ENCODE measurements around the gene DLK1.
A peak's percentile ranks its signal among the peaks of the same experiment; 100 is the strongest.

The DLK1 gene

GRCh38 chr14:100696590-100696989, 30.1 kb upstream of the DLK1 start:
- Histone ChIP-seq H3K36me3 (ENCODE audit: control insufficient read depth in 1 of 2, insufficient read depth in 2 of 2, low read depth in 1 of 2, low read length in 2 of 2) (no peaks in the 10 kb centered on the region), H3K14ac (ENCODE audit: low read length in 2 of 2) (no peak overlapping the region), H3K4ac (ENCODE audit: low read depth in 1 of 2, low read length in 2 of 2) (peak overlapping the region in 1 of 2 experiments; percentile 0), H3K18ac (ENCODE audit: low read depth in 1 of 2, low read length in 2 of 2) (peak overlapping the region in 1 of 2 experiments; percentile 41), H3K27me3 (ENCODE audit: control insufficient read depth in 1 of 2, insufficient read depth in 1 of 2, low read length in 2 of 2) (peaks cover 0 to 17% of the 10 kb centered on the region in 2 experiments), H2AFZ (ENCODE audit: low read depth, low read length) (no peak overlapping the region), H4K91ac (ENCODE audit: low read length) (peak overlapping the region; percentile 1), H4K8ac (ENCODE audit: low read length) (no peak overlapping the region), H3K9me3 (ENCODE audit: control insufficient read depth, low read length) (no peaks in the 10 kb centered on the region), H3K4me1 (ENCODE audit: control insufficient read depth, insufficient read depth, low read depth, low read length) (peaks cover 38% of the 10 kb centered on the region), H2BK15ac (ENCODE audit: low read depth, poor library complexity, severe bottlenecking) (no peak overlapping the region), H2BK120ac (ENCODE audit: low read depth, low read length) (no peak overlapping the region), H3K79me1 (replicated peaks; ENCODE audit: low read length, poor library complexity, severe bottlenecking) (peaks cover 2% of the 10 kb centered on the region), H3K4me2 (ENCODE audit: low read length, poor library complexity, severe bottlenecking) (no peak overlapping the region), H3K4me3 (ENCODE audit: insufficient read depth in 1 of 2, low read depth in 1 of 2, low read length in 2 of 2) (no peak overlapping the region), H2BK12ac (ENCODE audit: low read length in 2 of 2) (peak overlapping the region in 1 of 2 experiments; percentile 38), H2BK5ac (ENCODE audit: low read depth, low read length, poor library complexity, severe bottlenecking) (no peak overlapping the region), H2AK5ac (ENCODE audit: low read length, severe bottlenecking) (no peak overlapping the region), H3K9ac (ENCODE audit: low read length) (no peak overlapping the region), H3K23ac (ENCODE audit: low read length in 2 of 2) (no peak overlapping the region), H3K27ac (ENCODE audit: low read length, poor library complexity, severe bottlenecking) (no peak overlapping the region)
- 68% methylated on average over 11 of the region's 11 CpGs for WGBS
- no peak for DNase-seq

GRCh38 chr14:100698066-100698465, 28.6 kb upstream of the DLK1 start:
- H4K91ac ChIP-seq (ENCODE audit: low read length), result no peak overlapping the region
- peak overlapping the region in 1 of 2 experiments; percentile 70 for H2BK12ac ChIP-seq (ENCODE audit: low read length in 2 of 2)
- H3K27ac ChIP-seq (ENCODE audit: low read length, poor library complexity, severe bottlenecking), result no peak overlapping the region
- no peak overlapping the region for H3K23ac ChIP-seq (ENCODE audit: low read length in 2 of 2)
- H3K9ac ChIP-seq (ENCODE audit: low read length), result no peak overlapping the region
- no peak overlapping the region for H3K14ac ChIP-seq (ENCODE audit: low read length in 2 of 2)
- no peak overlapping the region for H2BK5ac ChIP-seq (ENCODE audit: low read depth, low read length, poor library complexity, severe bottlenecking)
- DNase-seq, result no peak
- peak overlapping the region; percentile 6 for H2BK15ac ChIP-seq (ENCODE audit: low read depth, poor library complexity, severe bottlenecking)
- no peak overlapping the region for H2AK5ac ChIP-seq (ENCODE audit: low read length, severe bottlenecking)
- H3K4ac ChIP-seq (ENCODE audit: low read depth in 1 of 2, low read length in 2 of 2), result no peak overlapping the region
- H2BK120ac ChIP-seq (ENCODE audit: low read depth, low read length), result no peak overlapping the region
- no peak overlapping the region for H2AFZ ChIP-seq (ENCODE audit: low read depth, low read length)
- 92% methylated on average over 9 of the region's 10 CpGs for WGBS
- H3K4me3 ChIP-seq (ENCODE audit: insufficient read depth in 1 of 2, low read depth in 1 of 2, low read length in 2 of 2), result no peak overlapping the region
- H4K8ac ChIP-seq (ENCODE audit: low read length), result no peak overlapping the region
- H3K27me3 ChIP-seq (ENCODE audit: control insufficient read depth in 1 of 2, insufficient read depth in 1 of 2, low read length in 2 of 2), result peaks cover 0 to 26% of the 10 kb centered on the region in 2 experiments
- no peaks in the 10 kb centered on the region for H3K9me3 ChIP-seq (ENCODE audit: control insufficient read depth, low read length)
- no peaks in the 10 kb centered on the region for H3K79me1 ChIP-seq (replicated peaks; ENCODE audit: low read length, poor library complexity, severe bottlenecking)
- no peaks in the 10 kb centered on the region for H3K36me3 ChIP-seq (ENCODE audit: control insufficient read depth in 1 of 2, insufficient read depth in 2 of 2, low read depth in 1 of 2, low read length in 2 of 2)
- no peak overlapping the region for H3K4me2 ChIP-seq (ENCODE audit: low read length, poor library complexity, severe bottlenecking)
- H3K18ac ChIP-seq (ENCODE audit: low read depth in 1 of 2, low read length in 2 of 2), result no peak overlapping the region
- H3K4me1 ChIP-seq (ENCODE audit: control insufficient read depth, insufficient read depth, low read depth, low read length), result peaks cover 23% of the 10 kb centered on the region

DNA sequence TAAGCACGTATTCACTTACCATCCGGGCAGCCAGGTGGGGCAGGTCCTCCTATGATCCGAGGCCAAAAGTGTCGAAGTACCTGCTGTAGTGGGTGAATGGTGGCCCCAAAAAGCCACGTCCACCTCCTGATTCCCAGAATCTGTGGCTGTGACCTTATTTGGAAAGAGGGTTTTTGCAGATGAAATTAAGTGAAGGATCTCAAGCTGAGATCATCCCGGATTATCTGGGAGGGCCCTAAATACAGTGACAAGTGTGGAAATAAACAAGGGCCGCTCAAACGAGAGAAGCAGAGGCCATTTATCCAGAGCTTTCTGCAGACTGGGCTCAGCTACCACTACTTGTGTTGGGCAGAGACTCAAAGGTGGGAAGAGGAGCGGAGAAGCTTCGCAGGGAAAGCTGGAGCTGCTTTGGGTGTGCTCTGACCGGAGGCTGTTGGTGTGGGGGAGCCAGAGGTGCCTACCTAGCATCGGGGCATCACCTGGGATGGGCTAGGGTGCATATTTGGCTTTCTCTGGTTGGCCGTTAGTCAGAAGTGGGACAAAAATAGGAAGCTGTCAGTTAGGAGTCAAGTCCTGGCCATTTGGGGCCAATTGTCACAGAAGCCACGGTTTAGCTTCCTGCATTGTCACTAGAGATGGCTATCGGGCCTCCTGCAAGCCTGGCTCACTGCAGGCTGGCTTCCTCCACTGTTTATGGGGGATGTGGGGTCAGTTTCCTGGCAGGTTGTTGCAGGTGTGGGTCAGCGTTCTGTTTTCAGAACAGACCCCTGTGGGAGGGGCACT, 27.8 kb upstream of the DLK1 start:
- H3K79me1 ChIP-seq (replicated peaks; ENCODE audit: low read length, poor library complexity, severe bottlenecking), result no peaks in the 10 kb centered on the region
- no peak overlapping the region for H3K4ac ChIP-seq (ENCODE audit: low read depth in 1 of 2, low read length in 2 of 2)

GRCh38 chr14:100701314-100701713, 25.4 kb upstream of the DLK1 start:
- peak overlapping the region; percentile 14 for H4K91ac ChIP-seq (ENCODE audit: low read length)
- no peak overlapping the region for H3K9ac ChIP-seq (ENCODE audit: low read length)
- no peak for DNase-seq
- H3K4ac ChIP-seq (ENCODE audit: low read depth in 1 of 2, low read length in 2 of 2), result no peak overlapping the region
- no peak overlapping the region for H2AK5ac ChIP-seq (ENCODE audit: low read length, severe bottlenecking)
- no peaks in the 10 kb centered on the region for H3K4me1 ChIP-seq (ENCODE audit: control insufficient read depth, insufficient read depth, low read depth, low read length)
- no peak overlapping the region for H2BK12ac ChIP-seq (ENCODE audit: low read length in 2 of 2)
- no peaks in the 10 kb centered on the region for H3K9me3 ChIP-seq (ENCODE audit: control insufficient read depth, low read length)
- H4K8ac ChIP-seq (ENCODE audit: low read length), result no peak overlapping the region
- no peak overlapping the region for H3K4me3 ChIP-seq (ENCODE audit: insufficient read depth in 1 of 2, low read depth in 1 of 2, low read length in 2 of 2)
- no peak overlapping the region for H3K18ac ChIP-seq (ENCODE audit: low read depth in 1 of 2, low read length in 2 of 2)
- H2BK5ac ChIP-seq (ENCODE audit: low read depth, low read length, poor library complexity, severe bottlenecking), result no peak overlapping the region
- no peak overlapping the region for H2BK15ac ChIP-seq (ENCODE audit: low read depth, poor library complexity, severe bottlenecking)
- H3K23ac ChIP-seq (ENCODE audit: low read length in 2 of 2), result no peak overlapping the region
- H3K79me1 ChIP-seq (replicated peaks; ENCODE audit: low read length, poor library complexity, severe bottlenecking), result no peaks in the 10 kb centered on the region
- no peak overlapping the region for H3K27ac ChIP-seq (ENCODE audit: low read length, poor library complexity, severe bottlenecking)
- H3K36me3 ChIP-seq (ENCODE audit: control insufficient read depth in 1 of 2, insufficient read depth in 2 of 2, low read depth in 1 of 2, low read length in 2 of 2), result no peaks in the 10 kb centered on the region
- no peak overlapping the region for H3K14ac ChIP-seq (ENCODE audit: low read length in 2 of 2)
- no peak overlapping the region for H3K4me2 ChIP-seq (ENCODE audit: low read length, poor library complexity, severe bottlenecking)
- no peak overlapping the region for H2AFZ ChIP-seq (ENCODE audit: low read depth, low read length)
- H3K27me3 ChIP-seq (ENCODE audit: control insufficient read depth in 1 of 2, insufficient read depth in 1 of 2, low read length in 2 of 2), result peaks cover 0 to 48% of the 10 kb centered on the region in 2 experiments
- 78% methylated on average over 6 of the region's 6 CpGs for WGBS
- no peak overlapping the region for H2BK120ac ChIP-seq (ENCODE audit: low read depth, low read length)

More for the DNA sequence above, 27.8 kb upstream of the DLK1 start:
- H3K27me3 ChIP-seq (ENCODE audit: control insufficient read depth in 1 of 2, insufficient read depth in 1 of 2, low read length in 2 of 2), result peaks cover 0 to 30% of the 10 kb centered on the region in 2 experiments
- H4K8ac ChIP-seq (ENCODE audit: low read length), result no peak overlapping the region
- H3K9me3 ChIP-seq (ENCODE audit: control insufficient read depth, low read length), result no peaks in the 10 kb centered on the region
- peak overlapping the region; percentile 38 for H2AK5ac ChIP-seq (ENCODE audit: low read length, severe bottlenecking)
- H2BK15ac ChIP-seq (ENCODE audit: low read depth, poor library complexity, severe bottlenecking), result no peak overlapping the region
- peak overlapping the region in 1 of 2 experiments; percentile 23 for H3K14ac ChIP-seq (ENCODE audit: low read length in 2 of 2)
- no peaks in the 10 kb centered on the region for H3K36me3 ChIP-seq (ENCODE audit: control insufficient read depth in 1 of 2, insufficient read depth in 2 of 2, low read depth in 1 of 2, low read length in 2 of 2)
- H3K4me1 ChIP-seq (ENCODE audit: control insufficient read depth, insufficient read depth, low read depth, low read length), result peaks cover 16% of the 10 kb centered on the region
- H2BK12ac ChIP-seq (ENCODE audit: low read length in 2 of 2), result peak overlapping the region in 1 of 2 experiments; percentile 45
- DNase-seq, result no peak
- H2BK5ac ChIP-seq (ENCODE audit: low read depth, low read length, poor library complexity, severe bottlenecking), result no peak overlapping the region
- H3K23ac ChIP-seq (ENCODE audit: low read length in 2 of 2), result no peak overlapping the region
- no peak overlapping the region for H2AFZ ChIP-seq (ENCODE audit: low read depth, low read length)
- H3K18ac ChIP-seq (ENCODE audit: low read depth in 1 of 2, low read length in 2 of 2), result no peak overlapping the region
- H2BK120ac ChIP-seq (ENCODE audit: low read depth, low read length), result no peak overlapping the region
- no peak overlapping the region for H3K27ac ChIP-seq (ENCODE audit: low read length, poor library complexity, severe bottlenecking)
- H4K91ac ChIP-seq (ENCODE audit: low read length), result peak overlapping the region; percentile 18
- H3K9ac ChIP-seq (ENCODE audit: low read length), result no peak overlapping the region
- no peak overlapping the region for H3K4me3 ChIP-seq (ENCODE audit: insufficient read depth in 1 of 2, low read depth in 1 of 2, low read length in 2 of 2)
- WGBS, result 90% methylated on average over 16 of the region's 16 CpGs
- no peak overlapping the region for H3K4me2 ChIP-seq (ENCODE audit: low read length, poor library complexity, severe bottlenecking)

All from mesenchymal stem cell (in vitro differentiated cells and primary cell).